ENCODE results near the gene UBE2F.
"Not testable (repeated sequence)": the region's sequence is repeated elsewhere in the genome, so short reads cannot be mapped to it uniquely, and the experiment has no call there.

The UBE2F gene

GRCh38 chr2:238057696-238058575, 91.1 kb downstream of the UBE2F start:
- DNase-seq: not testable (repeated sequence)

- DNase-seq: no peak
Measured at GRCh38 chr2:238059505-238059904, 92.7 kb downstream of the UBE2F start.

- no peak for DNase-seq
Measured at GRCh38 chr2:238060096-238060541, 93.3 kb downstream of the UBE2F start.

GRCh38 chr2:238060542-238061314, 93.9 kb downstream of the UBE2F start, which contains the start of gene SCLY:
TSS of gene SCLY (plus strand) at chr2:238061001. CDS start at chr2:238061055, 54 bp downstream.
- DNase-seq: peak; percentile 97 to 98

GRCh38 chr2:238061315-238062202, 94.7 kb downstream of the UBE2F start:
- no peak for DNase-seq

- DNase-seq: no peak
Measured at GRCh38 chr2:238063414-238064189, 96.8 kb downstream of the UBE2F start.

GRCh38 chr2:238064376-238064775, 97.6 kb downstream of the UBE2F start:
- no peak for DNase-seq

GRCh38 chr2:238065071-238065846, 98.4 kb downstream of the UBE2F start:
- no peak for DNase-seq

GRCh38 chr2:238066218-238066617, 99.4 kb downstream of the UBE2F start:
- DNase-seq: no peak

- DNase-seq: not testable (repeated sequence)
Measured at GRCh38 chr2:238066718-238067117, 99.9 kb downstream of the UBE2F start.

GRCh38 chr2:238067939-238068338, 101.1 kb downstream of the UBE2F start:
- no peak for DNase-seq

GRCh38 chr2:238069021-238069709, 102.4 kb downstream of the UBE2F start:
- DNase-seq: peak in 1 of 2 donors; percentile 25

- DNase-seq: no peak
Measured at GRCh38 chr2:238069877-238070276, 103.1 kb downstream of the UBE2F start.

GRCh38 chr2:238075397-238075796, 108.6 kb downstream of the UBE2F start:
- no peak for DNase-seq

- no peak for DNase-seq
Measured at GRCh38 chr2:238077292-238077691, 110.5 kb downstream of the UBE2F start.

- DNase-seq: no peak
Measured at GRCh38 chr2:238079874-238080327, 113.1 kb downstream of the UBE2F start.

GRCh38 chr2:238080518-238080917, 113.7 kb downstream of the UBE2F start:
- no peak for DNase-seq

- no peak for DNase-seq
Measured at GRCh38 chr2:238081150-238081549, 114.3 kb downstream of the UBE2F start.

- DNase-seq: no peak
Measured at GRCh38 chr2:238081561-238081960, 114.7 kb downstream of the UBE2F start.

- DNase-seq: no peak
Measured at GRCh38 chr2:238082151-238082550, 115.3 kb downstream of the UBE2F start.
